Epidermal melanocyte (primary cell): Measurements from ENCODE around the gene RANBP1.
A peak's percentile ranks its signal among the peaks of the same experiment; 100 is the strongest.
"Not testable (repeated sequence)": the region's sequence is repeated elsewhere in the genome, so short reads cannot be mapped to it uniquely, and the experiment has no call there.

Experiments used
- DNase-seq: peaks from one replicate; pipeline ENCODE4 v3.0.0; 2011; ENCODE audit warnings: low spot score; ENCODE audit not compliant: insufficient read length

RANBP1 gene

GRCh38 chr22:20149257-20150250 lies 33.6 kb downstream of the RANBP1 start:
- DNase-seq = no peak

GRCh38 chr22:20150381-20151275 lies 34.7 kb downstream of the RANBP1 start, which contains the start of gene CCDC188:
CCDC188 (minus strand) TSS chr22:20151055; CDS start chr22:20150986, 69 bp downstream.
- no peak for DNase-seq

- no peak for DNase-seq
Measured at GRCh38 chr22:20151276-20151588, 35.3 kb downstream of the RANBP1 start.

GRCh38 chr22:20152464-20152890 lies 36.6 kb downstream of the RANBP1 start:
- DNase-seq = no peak

GRCh38 chr22:20153945-20154344 lies 38.0 kb downstream of the RANBP1 start:
- DNase-seq = no peak

GRCh38 chr22:20154602-20155187 lies 38.8 kb downstream of the RANBP1 start:
- no peak for DNase-seq

DNA sequence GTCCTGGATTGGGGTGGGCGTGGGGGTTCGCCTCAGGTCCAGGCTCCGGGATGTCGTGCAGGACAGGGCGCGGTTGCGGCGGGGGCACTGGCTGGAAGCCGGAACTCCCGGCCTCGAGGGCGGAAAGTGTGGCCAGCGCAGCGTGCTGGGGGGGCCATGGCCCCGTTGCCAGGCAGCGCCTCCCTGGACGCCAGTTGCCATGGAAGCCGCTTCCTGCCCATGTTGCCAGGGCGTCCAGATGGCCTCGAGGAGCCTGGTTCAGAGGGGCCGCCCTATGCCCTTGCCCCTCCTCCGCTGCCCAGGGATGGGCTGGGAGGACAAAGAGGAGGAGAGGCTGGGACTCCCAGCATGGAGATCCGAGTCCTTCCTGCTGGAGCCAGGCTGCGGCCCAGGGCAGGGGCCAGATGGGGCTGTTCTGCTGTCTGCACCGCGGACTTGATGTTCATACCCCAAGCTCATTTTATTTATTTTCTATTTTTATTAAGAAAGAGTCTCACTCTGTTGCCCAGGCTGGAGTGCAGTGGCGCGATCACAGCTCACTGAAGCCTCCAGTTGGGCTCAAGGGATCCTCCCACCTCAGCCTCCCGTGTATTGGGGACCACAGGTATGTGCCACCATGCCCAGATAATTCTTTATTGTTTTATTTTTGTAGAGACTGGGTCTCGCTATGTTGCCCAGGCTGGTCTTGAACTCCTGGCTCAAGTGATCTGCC lies 39.6 kb downstream of the RANBP1 start:
- DNase-seq = peak; percentile 93

- DNase-seq = no peak
Measured at GRCh38 chr22:20156042-20156389, 40.1 kb downstream of the RANBP1 start.

DNA sequence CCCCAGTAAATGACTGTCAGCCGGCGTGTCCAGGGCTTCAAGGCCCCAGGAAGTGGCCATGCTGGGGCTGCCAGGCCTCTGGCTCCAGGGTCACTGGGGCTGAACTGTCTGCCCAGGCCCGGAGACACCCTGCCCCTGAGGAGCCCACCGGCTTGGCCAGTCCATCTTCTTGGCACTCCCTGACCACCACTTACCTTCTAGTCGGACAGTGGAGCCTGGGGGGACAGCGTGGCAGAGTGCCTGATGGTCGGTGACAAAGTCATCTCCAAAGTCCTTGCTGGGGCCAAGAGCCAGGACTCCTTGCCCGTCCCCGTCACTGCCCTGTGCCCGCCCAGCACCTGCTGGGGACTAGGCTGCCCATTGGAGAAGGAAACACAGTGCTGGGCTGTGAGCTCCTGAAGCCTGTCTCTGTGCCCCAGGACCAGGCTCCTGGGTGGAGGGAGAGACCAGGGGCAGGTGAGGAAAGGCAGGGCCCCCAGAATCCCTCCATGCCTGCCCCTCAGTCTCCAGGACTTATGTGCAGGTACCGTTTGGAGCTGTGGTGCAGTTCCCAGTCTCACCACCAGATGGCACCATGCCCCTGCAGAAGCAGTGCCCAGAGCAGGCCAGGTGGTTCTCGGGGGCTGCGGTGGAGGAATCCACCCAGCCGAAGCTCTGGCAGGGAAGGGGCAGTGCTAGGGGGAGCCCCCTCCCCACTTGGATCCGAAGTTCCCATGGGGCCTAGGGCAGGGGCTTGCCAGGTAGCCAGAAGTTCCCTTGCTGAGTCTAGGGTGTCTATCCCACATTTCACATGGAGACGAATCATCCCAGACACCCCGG lies 40.9 kb downstream of the RANBP1 start:
- peak; percentile 84 for DNase-seq

DNA sequence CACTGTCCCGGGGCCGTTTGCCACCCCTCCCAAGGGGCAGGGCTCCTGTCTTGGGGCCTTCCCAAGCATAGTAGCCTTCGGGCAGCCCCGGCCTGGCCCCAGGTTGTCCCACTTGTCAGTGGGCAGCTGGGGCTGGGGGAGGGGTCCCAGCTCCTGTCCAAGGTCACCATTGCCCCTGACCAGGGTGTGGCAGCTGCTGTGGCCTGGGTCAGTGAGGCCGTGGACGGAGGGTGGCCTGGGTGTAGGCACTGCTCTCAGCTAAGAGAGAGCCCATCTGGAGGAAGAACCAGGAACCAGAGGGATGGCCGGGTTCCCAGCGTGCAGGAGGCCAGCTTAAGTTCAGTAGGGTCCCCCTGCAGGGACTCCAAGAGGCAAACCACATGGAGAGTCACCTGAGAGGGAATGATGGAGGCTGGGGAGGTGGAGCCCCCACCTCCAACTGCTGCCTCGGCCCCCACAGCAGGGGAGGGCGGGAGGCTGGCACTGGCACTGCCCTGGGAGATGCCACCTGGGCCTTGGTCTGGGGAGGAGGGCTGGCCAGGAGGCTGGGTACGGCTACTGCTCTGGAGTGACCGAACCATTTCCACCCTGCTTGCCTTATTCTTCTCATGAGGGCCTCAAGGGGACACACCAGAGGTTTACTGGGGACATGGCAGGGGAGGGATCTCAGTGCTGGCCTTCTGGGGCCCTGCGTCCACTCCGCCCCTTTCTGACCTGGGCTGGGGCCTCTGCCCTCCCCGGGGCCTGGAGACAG lies 41.7 kb downstream of the RANBP1 start:
- DNase-seq = no peak

GRCh38 chr22:20158391-20159036 lies 42.6 kb downstream of the RANBP1 start:
- DNase-seq = no peak

GRCh38 chr22:20159076-20159475 lies 43.2 kb downstream of the RANBP1 start:
- DNase-seq = no peak

GRCh38 chr22:20159531-20159930 lies 43.6 kb downstream of the RANBP1 start:
- not testable (repeated sequence) for DNase-seq

GRCh38 chr22:20160041-20160440 lies 44.1 kb downstream of the RANBP1 start:
- no peak for DNase-seq

DNA sequence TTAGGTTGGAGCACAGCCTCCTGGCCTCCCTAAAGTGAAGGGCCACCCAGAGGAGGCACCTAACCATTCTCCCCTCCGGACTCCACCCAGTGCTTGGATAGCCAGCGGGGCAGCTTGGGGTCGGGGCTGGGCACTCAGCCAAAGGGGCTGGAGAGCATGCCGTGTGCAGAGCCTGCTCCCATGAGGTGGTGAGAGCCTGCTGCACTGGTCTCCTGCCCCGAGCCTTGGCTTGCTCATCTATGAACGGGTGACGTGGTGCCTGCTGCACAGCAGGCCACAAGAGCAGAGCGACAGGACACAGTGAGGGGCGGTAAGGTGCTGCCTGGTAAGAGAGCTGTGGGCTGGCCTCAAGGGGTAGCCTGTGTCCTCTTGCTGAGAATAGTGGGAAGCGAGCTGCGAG lies 49.0 kb downstream of the RANBP1 start:
- DNase-seq = no peak

GRCh38 chr22:20165421-20165820 lies 49.5 kb downstream of the RANBP1 start:
- DNase-seq = no peak

- DNase-seq = no peak
Measured at GRCh38 chr22:20165913-20166312, 50.0 kb downstream of the RANBP1 start.

DNA sequence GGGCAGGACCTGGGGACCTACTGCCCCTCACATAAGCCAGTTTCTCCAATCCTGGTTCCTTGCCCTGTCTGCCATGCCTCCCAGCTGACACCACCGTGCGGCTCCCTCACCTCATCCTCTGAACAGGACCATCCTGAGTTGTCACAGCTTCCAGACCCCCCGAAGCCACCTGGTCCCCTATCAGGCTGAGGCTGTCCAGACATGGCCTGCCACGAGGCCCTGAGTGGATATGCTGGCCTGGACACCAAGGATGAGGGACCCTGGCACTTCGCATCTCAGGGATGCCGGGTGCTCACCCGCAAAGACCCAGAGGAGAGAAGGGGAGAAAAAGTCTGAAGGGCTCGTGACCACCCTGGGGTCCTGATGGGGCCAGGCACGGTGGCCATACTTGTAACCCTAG lies 50.8 kb downstream of the RANBP1 start:
- DNase-seq = no peak
